B cell (primary cell): ENCODE results near the gene AGBL4. TPM values are rescaled to one million over a fixed set of nuclear protein-coding genes. Genes with fewer than 3 reads are reported as not detected.

Experiments used
- ATAC-seq: fragments of 200-7000 bp; cut with Tn5 transposase; one replicate; pipeline ENCODE4 v1.10.0; 2021; ENCODE audit warnings: low read depth, mild to moderate bottlenecking, moderate number of reproducible peaks, moderate library complexity
- CTCF ChIA-PET: fragments of 350-600 bp; sonication (Branson Sonifier 250); formaldehyde crosslinking; loops from one replicate; lab custom pipeline; 2021; ENCODE audit warnings: antibody characterized with exemption, inconsistent platforms; lab: Charles Lee
- POLR2A ChIA-PET: fragments of 350-600 bp; sonication (Branson Sonifier 250); formaldehyde crosslinking; loops from one replicate; lab custom pipeline; 2021; ENCODE audit warnings: antibody characterized with exemption; lab: Charles Lee
- DNase-seq: peaks from one replicate; pipeline ENCODE4 v3.0.0; 2013
- H2AFZ ChIP-seq: 2 replicates; pipeline ENCODE4 v1.6.1; 2012; ENCODE audit warnings: mild to moderate bottlenecking, low read depth, low read length; ENCODE audit not compliant: insufficient read depth, poor library complexity, severe bottlenecking
- H3K27ac ChIP-seq, 2 donors: 1 replicate in 1 of 2; 2 replicates in 1 of 2; pipeline ENCODE4 v1.5.1; 2012 to 2013; ENCODE audit warnings: low read length in 2 of 2, mild to moderate bottlenecking in 2 of 2, moderate library complexity in 1 of 2
- H3K27me3 ChIP-seq, 4 experiments: fragments of 200-600 bp in 1 of 4; sonication (generic) in 1 of 4; replicated peaks in 1 of 4; 1 replicate in 2 of 4; 2 replicates in 2 of 4; pipeline versions ENCODE4 v1.6.1 to v1.7.0; 2013 to 2016; ENCODE audit warnings: low read length in 3 of 4, mild to moderate bottlenecking in 2 of 4, mixed read lengths in 1 of 4, moderate library complexity in 1 of 4; ENCODE audit not compliant: insufficient read depth in 4 of 4, control insufficient read depth in 3 of 4; ENCODE audit errors: control extremely low read depth in 1 of 4
- H3K36me3 ChIP-seq, 2 experiments: replicated peaks in 1 of 2; 1 replicate in 1 of 2; 2 replicates in 1 of 2; pipeline versions ENCODE4 v1.6.1 to v1.7.1; 2013; ENCODE audit warnings: low read length in 1 of 2; ENCODE audit not compliant: insufficient read depth in 2 of 2, control insufficient read depth in 1 of 2; ENCODE audit errors: control extremely low read depth in 1 of 2, extremely low read depth in 1 of 2
- H3K4me1 ChIP-seq, 2 donors: fragments of 200-600 bp in 1 of 2; sonication (generic) in 1 of 2; 1 replicate in 1 of 2; 2 replicates in 1 of 2; pipeline versions ENCODE4 v1.5.1 to v1.6.1; 2013 to 2017; ENCODE audit warnings: low read length in 2 of 2; ENCODE audit not compliant: control insufficient read depth in 2 of 2, insufficient read depth in 2 of 2
- H3K4me2 ChIP-seq: replicated peaks from 2 replicates; pipeline ENCODE3; 2012; ENCODE audit warnings: mild to moderate bottlenecking, low read depth, low read length; ENCODE audit not compliant: poor library complexity, severe bottlenecking
- H3K4me3 ChIP-seq, 5 experiments: fragments of 200-600 bp in 1 of 5; sonication (generic) in 1 of 5; 1 replicate in 3 of 5; 2 replicates in 2 of 5; pipeline versions ENCODE4 v1.5.1 to v1.7.0; 2011 to 2016; ENCODE audit warnings: low read length in 4 of 5, mild to moderate bottlenecking in 4 of 5, low read depth in 2 of 5, control low read depth in 1 of 5, moderate library complexity in 1 of 5; ENCODE audit not compliant: insufficient read depth in 1 of 5; ENCODE audit errors: control extremely low read depth in 1 of 5, extremely low read depth in 1 of 5
- H3K79me2 ChIP-seq: fragments of 200-600 bp; sonication (generic); one replicate; pipeline ENCODE4 v1.6.0; 2016; ENCODE audit warnings: low read length; ENCODE audit not compliant: control insufficient read depth, insufficient read depth
- H3K9ac ChIP-seq: fragments of 200-600 bp; sonication (generic); 2 replicates; pipeline ENCODE4 v1.6.1; 2017; ENCODE audit warnings: mild to moderate bottlenecking, low read length, moderate library complexity
- H3K9me3 ChIP-seq, 3 donors: one replicate each; pipeline versions ENCODE4 v1.6.1 to v1.7.1; 2013; ENCODE audit warnings: low read length in 2 of 3; ENCODE audit not compliant: control insufficient read depth in 2 of 3, insufficient read depth in 1 of 3; ENCODE audit errors: control extremely low read depth in 1 of 3
- H4K20me1 ChIP-seq: 2 replicates; pipeline ENCODE4 v1.6.0; 2012; ENCODE audit warnings: mild to moderate bottlenecking, low read length; ENCODE audit not compliant: insufficient read depth, control insufficient read depth, poor library complexity, severe bottlenecking
- H3K27ac Mint-ChIP-seq: one replicate; pipeline ENCODE4 v1.8.0; 2021; ENCODE audit warnings: mixed read lengths
- H3K27me3 Mint-ChIP-seq: one replicate; pipeline ENCODE4 v1.8.0; 2021; ENCODE audit warnings: mixed read lengths
- H3K4me1 Mint-ChIP-seq: one replicate; pipeline ENCODE4 v1.8.0; 2021; ENCODE audit warnings: mixed read lengths
- H3K4me3 Mint-ChIP-seq: one replicate; pipeline ENCODE4 v1.8.0; 2021; ENCODE audit warnings: mixed read lengths
- H3K9me3 Mint-ChIP-seq: one replicate; pipeline ENCODE4 v1.8.0; 2022; ENCODE audit warnings: mixed read lengths; ENCODE audit not compliant: insufficient read depth
- EZH2 ChIP-seq: IDR thresholded peaks from 2 replicates; pipeline ENCODE4 v1.6.1; 2012; ENCODE audit warnings: borderline replicate concordance, low read depth, mild to moderate bottlenecking, moderate library complexity, low read length; ENCODE audit not compliant: insufficient read depth, poor library complexity, severe bottlenecking
- WGBS: methylation state at CpG from one replicate; pipeline ENCODE4 v1.1.5; 2013; ENCODE audit warnings: missing lambda C conversion rate; ENCODE audit not compliant: insufficient coverage; 5-methylcytosine and 5-hydroxymethylcytosine counted together
- intact Hi-C: fragments of 100-400 bp; cut with micrococcal nuclease; formaldehyde crosslinking; loops from one replicate; pipeline ENCODE4 v1.10.0; 2022
- polyA plus RNA-seq: library from polyadenylated mRNA; depleted of rRNA; stranded (reverse); fragments of >200 nt; gene quantifications from 2 replicates; pipeline ENCODE4 v1.2.3, GENCODE V29; 2012
- total RNA-seq, 2 donors: library from RNA; stranded (reverse); fragments of 120-200 nt in 1 of 2; gene quantifications; 1 replicate in 1 of 2; 2 replicates in 1 of 2; pipeline versions ENCODE4 v1.2.3 to v1.2.4, GENCODE V29; 2013 to 2022
- TF ChIP-seq, protein P1 (sequence below): fragments of 200-600 bp; IDR thresholded peaks from one replicate; pipeline ENCODE4 v1.8.0; 2022; ENCODE audit warnings: antibody characterized with exemption, mild to moderate bottlenecking

The AGBL4 gene
- total and polyA plus RNA-seq, 2 donors (not counting 1 experiment from before 2014, with no cell fraction given): 0.07 to 0.12 TPM

DNA sequence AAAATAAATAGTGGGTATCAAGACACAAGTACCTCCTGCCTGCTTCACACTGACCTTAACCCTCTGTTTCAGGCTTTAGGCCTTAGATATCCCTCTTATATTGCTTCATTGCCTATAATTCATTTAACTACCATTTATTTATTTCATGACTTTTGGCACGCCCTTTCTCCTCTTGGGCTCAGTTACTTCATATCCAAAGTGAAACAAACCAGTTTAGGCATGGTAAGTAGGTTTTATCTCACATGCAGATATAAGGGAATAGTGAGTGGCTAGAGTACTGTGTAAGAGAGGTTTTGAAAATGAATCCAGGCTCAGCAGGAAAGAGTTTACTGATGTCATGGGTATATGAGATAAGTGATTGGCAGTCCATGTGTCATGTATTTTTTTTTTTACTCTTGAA lies 1177.3 kb downstream of the AGBL4 start:
- TF ChIP-seq, protein P1, sequence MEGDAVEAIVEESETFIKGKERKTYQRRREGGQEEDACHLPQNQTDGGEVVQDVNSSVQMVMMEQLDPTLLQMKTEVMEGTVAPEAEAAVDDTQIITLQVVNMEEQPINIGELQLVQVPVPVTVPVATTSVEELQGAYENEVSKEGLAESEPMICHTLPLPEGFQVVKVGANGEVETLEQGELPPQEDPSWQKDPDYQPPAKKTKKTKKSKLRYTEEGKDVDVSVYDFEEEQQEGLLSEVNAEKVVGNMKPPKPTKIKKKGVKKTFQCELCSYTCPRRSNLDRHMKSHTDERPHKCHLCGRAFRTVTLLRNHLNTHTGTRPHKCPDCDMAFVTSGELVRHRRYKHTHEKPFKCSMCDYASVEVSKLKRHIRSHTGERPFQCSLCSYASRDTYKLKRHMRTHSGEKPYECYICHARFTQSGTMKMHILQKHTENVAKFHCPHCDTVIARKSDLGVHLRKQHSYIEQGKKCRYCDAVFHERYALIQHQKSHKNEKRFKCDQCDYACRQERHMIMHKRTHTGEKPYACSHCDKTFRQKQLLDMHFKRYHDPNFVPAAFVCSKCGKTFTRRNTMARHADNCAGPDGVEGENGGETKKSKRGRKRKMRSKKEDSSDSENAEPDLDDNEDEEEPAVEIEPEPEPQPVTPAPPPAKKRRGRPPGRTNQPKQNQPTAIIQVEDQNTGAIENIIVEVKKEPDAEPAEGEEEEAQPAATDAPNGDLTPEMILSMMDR: no peak
- TF ChIP-seq EZH2: no peak
- no peak for ATAC-seq
- no peaks in the 10 kb centered on the region for H4K20me1 ChIP-seq

DNA sequence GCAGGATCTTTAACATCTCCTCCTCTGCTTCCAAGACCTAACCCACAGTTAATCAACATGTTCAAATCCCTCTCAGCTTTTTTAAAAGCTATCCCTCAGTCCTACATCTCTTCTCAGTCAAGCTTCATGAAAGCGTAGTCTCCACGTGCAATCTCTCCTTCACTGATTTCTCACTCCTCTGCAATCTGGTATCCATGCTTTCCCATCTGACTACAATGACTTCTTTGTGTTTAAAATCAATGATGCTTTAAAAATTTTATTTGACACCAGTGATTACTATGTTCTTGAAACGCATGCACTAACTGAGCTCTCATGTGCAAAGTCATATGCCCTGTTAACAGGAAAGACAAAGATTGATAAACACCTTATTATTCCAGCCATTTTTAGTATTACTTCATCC lies 1179.6 kb downstream of the AGBL4 start:
- Histone ChIP-seq H3K4me2 (no peak overlapping the region), H3K9me3 (no peaks in the 10 kb centered on the region), H3K4me3 (no peak overlapping the region), H3K36me3 (no peaks in the 10 kb centered on the region), H4K20me1 (no peaks in the 10 kb centered on the region), H3K27me3 (no peaks in the 10 kb centered on the region), H3K9ac (no peak overlapping the region), H3K4me1 (no peaks in the 10 kb centered on the region), H2AFZ (no peak overlapping the region), H3K27ac (no peak overlapping the region), H3K79me2 (no peaks in the 10 kb centered on the region)
- H3K9me3 Mint-ChIP-seq: no peaks in the 10 kb centered on the region
- ATAC-seq: no peak
- ChIA-PET CTCF (no interaction called here), POLR2A (no interaction called here)
- H3K27ac Mint-ChIP-seq: no peak overlapping the region
- intact Hi-C loops: no loop called here
- H3K4me1 Mint-ChIP-seq: no peaks in the 10 kb centered on the region
- 86% methylated on average over 1 of the region's 3 CpGs for WGBS
- DNase-seq: no peak
- H3K4me3 Mint-ChIP-seq: no peak overlapping the region
- TF ChIP-seq, protein P1: no peak
- no peak for TF ChIP-seq EZH2
- H3K27me3 Mint-ChIP-seq: peaks cover 7% of the 10 kb centered on the region

More for the DNA sequence above, 1177.3 kb downstream of the AGBL4 start:
- WGBS: no CpG with 5 or more reads among the region's 1 CpG
- Histone ChIP-seq H3K79me2 (no peaks in the 10 kb centered on the region), H3K36me3 (no peaks in the 10 kb centered on the region), H3K4me3 (no peak overlapping the region), H3K9me3 (no peaks in the 10 kb centered on the region), H3K4me1 (no peaks in the 10 kb centered on the region), H3K27ac (no peak overlapping the region), H3K27me3 (no peaks in the 10 kb centered on the region), H3K9ac (no peak overlapping the region), H2AFZ (no peak overlapping the region), H3K4me2 (no peak overlapping the region)
- intact Hi-C loops: no loop called here
- peaks cover 4% of the 10 kb centered on the region for H3K27me3 Mint-ChIP-seq
- no peak for DNase-seq
- H3K4me3 Mint-ChIP-seq: no peak overlapping the region
- CTCF ChIA-PET: no interaction called here
- peaks cover 3% of the 10 kb centered on the region for H3K4me1 Mint-ChIP-seq
- H3K9me3 Mint-ChIP-seq: no peaks in the 10 kb centered on the region
- POLR2A ChIA-PET: no interaction called here
- H3K27ac Mint-ChIP-seq: no peak overlapping the region
